Measurements from ENCODE around the gene FKBP7.
"Not testable (repeated sequence)": the region's sequence is repeated elsewhere in the genome, so short reads cannot be mapped to it uniquely, and the experiment has no call there.

FKBP7 gene

GRCh38 chr2:178477443-178478129 is 814 bp downstream of the FKBP7 start:
- H3K4me3 ChIP-seq (ENCODE audit: low read length): peak overlapping the region; percentile 98
- no peak for TF ChIP-seq ZNF274 (IDR thresholded peaks at IDR 0.05; ENCODE audit: low read depth, low read length)

- TF ChIP-seq ZNF274 (IDR thresholded peaks at IDR 0.05; ENCODE audit: low read depth, low read length): no peak
- H3K4me3 ChIP-seq (ENCODE audit: low read length): no peak overlapping the region
Measured at GRCh38 chr2:178476477-178476876, 1.9 kb downstream of the FKBP7 start.

- no peak for TF ChIP-seq ZNF274 (IDR thresholded peaks at IDR 0.05; ENCODE audit: low read depth, low read length)
Measured at GRCh38 chr2:178474560-178474959, 3.8 kb downstream of the FKBP7 start.

DNA sequence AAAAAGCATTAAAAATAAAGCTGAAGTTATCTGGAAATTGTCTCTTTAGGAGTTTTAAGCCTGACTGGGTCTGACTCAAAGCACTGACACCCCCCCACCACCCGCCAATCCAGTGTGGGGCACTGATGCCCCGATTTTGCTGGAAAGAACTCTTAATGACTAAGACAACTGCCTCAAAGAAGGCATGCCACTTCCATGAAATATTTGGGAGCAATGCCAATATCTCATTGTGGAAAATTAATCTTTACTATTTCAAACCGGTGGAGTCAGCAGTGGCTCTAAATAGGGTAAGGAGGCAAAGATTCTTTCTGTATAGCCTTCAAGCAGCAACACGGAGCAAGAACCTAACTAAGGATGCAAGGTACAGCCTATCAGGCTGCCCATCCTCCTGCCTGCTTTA is 4.5 kb downstream of the FKBP7 start:
- TF ChIP-seq ZNF274 (IDR thresholded peaks at IDR 0.05; ENCODE audit: low read depth, low read length): no peak
- H3K4me3 ChIP-seq (ENCODE audit: low read length): no peak overlapping the region

More at GRCh38 chr2:178474560-178474959, 3.8 kb downstream of the FKBP7 start:
- no peak overlapping the region for H3K4me3 ChIP-seq (ENCODE audit: low read length)

DNA sequence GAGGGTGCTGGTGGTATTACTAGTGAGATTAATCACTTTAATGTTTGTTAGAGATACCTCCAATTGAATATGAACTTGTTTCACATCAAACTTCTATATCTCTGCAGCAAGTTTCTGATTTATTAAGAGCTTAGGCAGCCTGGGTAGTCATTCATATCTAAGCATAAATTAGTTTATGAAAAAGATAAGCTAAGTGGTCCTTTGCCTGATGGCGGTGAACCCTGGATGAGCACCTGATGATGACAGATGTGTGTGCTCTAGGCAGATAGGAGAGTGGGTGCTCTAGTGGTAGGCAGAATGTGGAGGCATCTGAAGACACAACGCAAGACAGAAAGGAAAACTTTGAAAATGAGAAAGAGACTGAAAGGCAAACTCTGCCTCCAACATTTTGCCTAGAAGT is 5.0 kb downstream of the FKBP7 start:
- H3K4me3 ChIP-seq (ENCODE audit: low read length): no peak overlapping the region
- TF ChIP-seq ZNF274 (IDR thresholded peaks at IDR 0.05; ENCODE audit: low read depth, low read length): no peak

GRCh38 chr2:178471313-178471712 is 7.1 kb downstream of the FKBP7 start:
- H3K4me3 ChIP-seq (ENCODE audit: low read length): not testable (repeated sequence)

- no peak overlapping the region for H3K4me3 ChIP-seq (ENCODE audit: low read length)
- TF ChIP-seq ZNF274 (IDR thresholded peaks at IDR 0.05; ENCODE audit: low read depth, low read length): no peak
Measured at GRCh38 chr2:178469219-178469849, 9.1 kb downstream of the FKBP7 start.

DNA sequence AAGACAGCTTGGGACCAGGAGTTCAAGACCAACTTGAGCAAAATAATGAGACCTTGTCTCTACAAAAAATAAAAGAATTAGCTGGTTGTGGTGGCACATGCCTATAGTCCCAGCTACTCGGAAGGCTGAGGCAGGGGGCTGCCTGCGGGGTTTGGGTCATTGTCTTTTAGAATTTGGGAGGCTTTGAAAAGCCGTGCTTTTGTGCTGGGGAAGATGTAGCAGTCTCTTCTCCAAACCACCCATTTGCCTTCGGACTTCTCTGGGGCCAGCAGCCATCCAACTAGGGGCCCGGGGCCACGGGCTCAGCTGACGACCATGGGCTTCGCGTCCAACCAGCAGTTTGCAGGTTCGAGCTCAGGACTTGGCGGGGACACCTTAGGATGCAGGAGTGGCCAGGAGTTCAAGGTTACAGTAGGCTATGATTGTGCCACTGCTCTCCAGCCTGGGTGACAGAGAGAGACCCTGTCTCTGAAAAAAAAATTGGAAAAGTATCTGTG is 21.0 kb downstream of the FKBP7 start:
- no peak for TF ChIP-seq ZNF274 (IDR thresholded peaks at IDR 0.05; ENCODE audit: low read depth, low read length)
- H3K4me3 ChIP-seq (ENCODE audit: low read length): no peak overlapping the region

- TF ChIP-seq ZNF274 (IDR thresholded peaks at IDR 0.05; ENCODE audit: low read depth, low read length): no peak
- H3K4me3 ChIP-seq (ENCODE audit: low read length): no peak overlapping the region
Measured at GRCh38 chr2:178455947-178456346, 22.5 kb downstream of the FKBP7 start.

GRCh38 chr2:178452870-178453269 is 25.5 kb downstream of the FKBP7 start:
- no peak overlapping the region for H3K4me3 ChIP-seq (ENCODE audit: low read length)
- no peak for TF ChIP-seq ZNF274 (IDR thresholded peaks at IDR 0.05; ENCODE audit: low read depth, low read length)

- TF ChIP-seq ZNF274 (IDR thresholded peaks at IDR 0.05; ENCODE audit: low read depth, low read length): no peak
- no peak overlapping the region; the same call in 1 of the 2 replicates for H3K4me3 ChIP-seq (ENCODE audit: low read length)
Measured at GRCh38 chr2:178452334-178452733, 26.1 kb downstream of the FKBP7 start.

DNA sequence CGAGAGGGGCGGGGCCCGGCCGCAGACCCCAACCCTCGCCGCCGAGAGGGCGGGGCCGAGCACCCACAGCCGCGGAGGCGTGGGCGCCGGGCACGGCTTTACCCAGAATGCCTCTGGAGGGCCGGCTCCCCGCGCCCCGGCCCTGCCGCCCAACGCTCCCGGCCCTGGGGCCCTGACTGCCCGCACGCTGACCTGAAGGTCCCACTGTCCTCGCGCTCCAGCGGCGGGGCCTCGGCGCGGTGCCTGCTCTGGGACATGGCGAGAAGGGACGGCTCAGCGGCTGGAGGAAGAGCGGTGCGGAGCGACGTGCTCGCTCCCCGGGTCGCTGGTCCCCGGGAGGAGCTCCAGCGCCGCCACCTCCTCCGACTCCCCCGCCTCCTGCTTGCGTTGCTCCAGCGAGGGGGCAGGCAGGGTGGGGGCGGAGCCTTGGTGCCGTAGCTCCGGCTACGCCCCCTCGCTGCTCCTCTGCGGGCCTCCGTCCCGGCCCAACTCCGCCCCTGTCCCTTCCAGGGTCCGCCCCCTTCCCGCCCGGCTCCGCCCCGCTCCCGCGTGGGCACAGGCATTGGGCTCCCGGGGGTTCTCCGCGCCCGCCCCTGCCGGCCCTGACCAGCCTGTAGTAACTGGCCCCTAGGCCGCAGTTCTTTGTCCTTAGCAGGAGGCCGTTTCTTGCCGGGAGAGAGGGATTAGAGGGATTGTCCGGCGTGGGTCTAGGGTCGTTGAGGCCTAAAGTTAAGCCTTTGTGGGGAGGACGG is 27.4 kb downstream of the FKBP7 start, which contains the start of the genes PJVK and PRKRA:
TSS of gene PJVK (plus strand) at position 605 of the 752 bp plus-strand sequence. CDS start 2,032 bp downstream, outside the sequence.
TSS of gene PRKRA (minus strand) at position 402 of the 752 bp plus-strand sequence. CDS start at position 257, 145 bp downstream.
- H3K4me3 ChIP-seq (ENCODE audit: low read length): peak within 1 kb of the TSS; percentile 90
- no peak for TF ChIP-seq ZNF274 (IDR thresholded peaks at IDR 0.05; ENCODE audit: low read depth, low read length)

- H3K4me3 ChIP-seq (ENCODE audit: low read length): peak overlapping the region; percentile 90
- no peak for TF ChIP-seq ZNF274 (IDR thresholded peaks at IDR 0.05; ENCODE audit: low read depth, low read length)
Measured at GRCh38 chr2:178450524-178450773, 28.0 kb downstream of the FKBP7 start.

- H3K4me3 ChIP-seq (ENCODE audit: low read length): peak overlapping the region; percentile 90
- no peak for TF ChIP-seq ZNF274 (IDR thresholded peaks at IDR 0.05; ENCODE audit: low read depth, low read length)
Measured at GRCh38 chr2:178449700-178450523, 28.5 kb downstream of the FKBP7 start.

Measured in GM08714 (cell line).